MV-4-11 (cell line): ENCODE data around the gene CCDC69.
A peak's percentile ranks its signal among the peaks of the same experiment; 100 is the strongest.

Experiments
- DNase-seq: peaks from one replicate; lab custom pipeline; 2025; lab: John Stamatoyannopoulos, UW

CCDC69 gene

DNA sequence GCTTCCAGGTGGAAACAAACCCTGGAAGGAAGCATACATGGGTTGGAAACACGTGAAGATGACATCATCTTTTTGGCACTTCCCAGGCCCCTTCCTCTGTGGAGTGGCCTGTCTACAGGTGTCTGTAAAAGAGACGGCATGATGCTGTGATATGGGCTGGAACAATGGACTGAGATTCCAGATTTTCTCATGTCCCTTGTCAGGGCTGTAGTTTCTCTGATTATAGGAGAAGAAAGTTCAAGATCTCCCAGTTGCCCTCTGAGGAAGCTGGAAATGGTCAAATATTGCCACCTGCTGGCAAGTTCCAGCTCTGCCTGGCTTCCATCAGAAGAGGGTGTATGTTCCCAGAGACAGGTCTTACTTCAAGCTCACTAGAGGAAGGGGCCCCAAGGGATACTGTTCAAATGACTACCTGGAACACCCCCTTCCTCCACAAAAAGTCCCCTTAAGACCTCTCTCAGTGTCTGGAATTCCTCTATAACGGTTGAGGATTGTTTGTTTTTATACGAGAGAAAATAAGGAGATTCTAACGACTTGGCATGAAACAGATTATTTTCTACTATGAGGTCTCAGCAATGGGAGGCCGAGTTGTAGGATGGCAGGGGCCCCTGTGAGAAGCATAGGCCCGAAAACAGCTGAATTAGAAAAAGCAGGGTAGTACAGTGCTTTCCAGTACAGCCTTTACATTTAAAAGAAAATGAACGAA, 59.1 kb downstream of the CCDC69 start:
- peak; percentile 68 for DNase-seq

DNA sequence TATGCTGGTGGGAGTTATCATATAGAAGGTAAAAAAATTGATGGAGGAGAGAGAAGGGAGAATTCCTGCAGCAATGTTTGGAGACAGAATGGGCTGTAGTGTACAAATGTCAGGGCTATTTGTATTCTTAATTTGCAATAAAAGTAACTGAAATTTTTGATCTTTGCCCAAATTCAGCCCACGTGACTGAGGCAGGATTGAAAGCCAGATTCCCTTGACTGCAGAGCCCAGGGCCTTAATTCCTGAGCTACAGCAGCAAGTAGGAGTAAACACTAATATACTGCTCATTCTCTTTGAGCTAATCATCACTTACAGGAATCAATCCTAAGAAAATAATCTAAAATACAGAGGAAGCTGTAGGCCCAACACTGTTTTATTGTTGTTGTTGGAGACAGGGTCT, 61.1 kb downstream of the CCDC69 start:
- no peak for DNase-seq

DNA sequence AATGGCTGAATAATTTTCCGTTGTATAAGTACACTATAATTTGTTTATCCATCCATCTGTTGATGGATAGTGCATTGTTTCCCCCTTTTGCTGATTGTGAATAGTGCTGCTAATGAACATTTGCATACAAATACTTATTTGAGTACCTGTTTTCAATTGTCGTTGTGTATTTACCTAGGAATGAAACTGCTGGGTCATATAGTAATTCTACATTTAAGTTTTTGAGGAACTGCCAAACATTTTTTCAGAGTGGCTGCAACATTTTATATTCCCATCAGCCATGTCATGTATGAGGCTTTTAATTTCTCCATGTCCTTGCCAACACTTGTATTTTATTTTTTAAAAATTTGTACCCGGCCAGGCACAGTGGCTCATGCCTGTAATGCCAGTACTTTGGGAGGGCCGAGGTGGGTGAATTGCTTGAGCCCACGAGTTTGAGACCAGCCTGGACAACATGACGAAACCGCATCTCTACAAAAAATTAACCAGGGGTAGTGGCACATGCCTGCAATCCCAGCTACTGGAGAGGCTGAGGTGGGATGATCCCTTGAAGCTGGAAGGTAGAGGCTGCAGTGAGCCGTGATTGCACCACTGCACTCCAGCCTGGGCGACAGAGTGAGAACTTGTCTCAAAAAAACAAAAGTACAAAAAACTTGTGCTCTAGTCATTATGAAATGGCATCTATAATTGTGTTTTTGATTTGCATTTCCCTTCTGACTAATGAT, 64.1 kb downstream of the CCDC69 start:
- no peak for DNase-seq

DNA sequence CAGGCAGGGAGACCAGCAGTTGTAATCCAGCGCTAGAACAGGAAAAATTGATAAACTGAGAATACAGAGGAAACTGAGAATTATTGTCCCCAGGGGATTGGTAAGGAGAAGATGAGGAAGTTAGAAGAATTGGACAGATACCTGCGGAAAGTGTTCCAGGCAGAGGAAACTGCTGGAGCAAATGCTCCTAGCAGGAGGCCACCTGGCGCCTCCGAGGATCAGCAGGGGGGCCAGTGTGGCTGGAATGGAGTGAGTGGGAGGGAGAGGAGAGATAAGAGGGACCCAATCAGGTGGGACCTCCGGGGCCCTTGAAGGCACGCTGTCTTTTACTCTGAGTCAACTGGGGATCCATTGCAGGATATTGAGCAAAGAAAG, 65.6 kb downstream of the CCDC69 start:
- no peak for DNase-seq

DNA sequence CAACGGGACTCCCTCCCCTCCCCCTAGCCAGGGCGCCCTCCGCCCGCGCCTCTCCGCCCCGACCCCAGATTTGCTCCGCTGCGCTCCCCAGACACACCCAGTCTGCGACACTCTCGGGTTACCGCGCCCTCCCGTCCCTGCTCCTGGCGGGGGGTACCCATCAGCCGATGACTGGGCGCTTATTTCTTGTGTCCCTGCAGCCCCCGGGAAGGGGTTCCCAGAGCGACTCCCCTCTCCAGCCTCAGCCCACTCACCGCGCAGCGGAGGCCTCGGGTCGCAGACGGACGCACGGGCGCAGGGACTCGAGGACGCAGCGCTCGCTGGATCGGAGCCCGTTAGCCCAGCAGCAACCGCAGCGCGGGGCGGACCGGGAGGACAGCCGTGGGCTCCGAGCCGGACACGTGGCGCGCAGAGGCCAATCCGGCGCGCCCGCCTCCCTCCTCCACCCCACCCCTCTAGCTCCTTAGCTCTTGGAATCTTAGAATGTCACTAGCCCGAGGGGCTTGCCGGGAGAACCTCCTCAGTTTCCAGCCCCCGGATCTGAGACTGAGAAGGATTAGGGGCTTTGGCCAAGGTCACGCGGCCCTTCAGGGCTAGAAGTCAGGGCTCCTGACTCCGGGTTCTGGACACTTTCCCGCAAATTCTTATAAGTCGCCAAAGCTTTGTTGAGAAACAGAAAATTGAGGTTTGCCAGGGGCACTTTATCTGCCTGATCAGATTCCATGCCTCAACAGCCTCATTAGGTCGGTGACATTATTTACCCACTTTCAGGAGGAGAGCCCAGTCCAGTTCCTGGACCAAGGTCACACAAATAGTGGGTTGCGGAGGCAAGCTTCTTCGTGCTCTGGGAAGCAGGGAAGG, 66.2 kb downstream of the CCDC69 start, which contains the start of gene ANXA6:
TSS of gene ANXA6 (minus strand) at position 354 of the 861 bp plus-strand sequence. CDS start 9,878 bp downstream, outside the sequence.
- peak; percentile 54 for DNase-seq

DNA sequence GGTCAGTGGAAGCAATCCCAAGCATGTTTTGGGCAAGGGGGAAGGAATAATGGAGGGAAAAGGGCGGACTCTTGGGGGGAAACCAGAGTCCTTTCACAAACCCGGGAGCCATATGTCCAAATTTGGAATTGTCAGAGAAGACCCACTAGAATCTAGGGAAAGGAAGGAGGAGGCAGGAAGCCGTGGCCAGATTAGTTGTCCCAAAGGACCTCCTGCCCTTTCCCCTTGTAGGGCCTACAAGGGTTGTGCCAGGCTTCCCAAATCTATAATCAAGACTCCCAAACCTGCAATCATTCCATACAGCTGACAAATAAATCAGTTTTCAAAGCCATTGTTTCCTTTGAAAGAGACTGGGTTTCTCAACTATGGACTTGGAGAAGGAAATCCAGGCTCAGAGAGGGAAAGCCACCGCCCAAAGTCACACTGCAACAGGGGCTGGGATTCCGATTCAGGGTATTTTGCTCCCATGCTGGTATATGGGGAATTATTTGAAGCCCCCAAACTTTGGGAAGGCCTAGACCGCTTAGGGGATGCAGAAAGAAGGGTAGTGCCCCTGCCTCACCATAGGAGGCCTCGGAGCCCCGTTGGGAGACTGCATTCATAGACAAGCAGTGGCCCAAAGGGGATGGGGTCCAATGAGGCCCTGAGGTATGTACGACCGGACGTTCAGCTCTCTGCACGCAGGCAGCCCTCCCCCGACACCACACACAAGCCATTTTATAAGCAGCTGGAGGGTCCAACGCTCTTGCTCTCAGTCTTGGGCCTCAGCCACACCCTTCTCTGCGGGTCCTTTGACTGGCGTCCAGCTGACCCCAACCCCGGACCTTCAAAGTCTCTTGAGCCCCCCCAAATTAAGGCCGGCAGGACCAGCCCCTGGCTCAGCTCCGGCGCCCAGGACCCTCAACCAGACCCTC, 67.1 kb downstream of the CCDC69 start:
- no peak for DNase-seq

DNA sequence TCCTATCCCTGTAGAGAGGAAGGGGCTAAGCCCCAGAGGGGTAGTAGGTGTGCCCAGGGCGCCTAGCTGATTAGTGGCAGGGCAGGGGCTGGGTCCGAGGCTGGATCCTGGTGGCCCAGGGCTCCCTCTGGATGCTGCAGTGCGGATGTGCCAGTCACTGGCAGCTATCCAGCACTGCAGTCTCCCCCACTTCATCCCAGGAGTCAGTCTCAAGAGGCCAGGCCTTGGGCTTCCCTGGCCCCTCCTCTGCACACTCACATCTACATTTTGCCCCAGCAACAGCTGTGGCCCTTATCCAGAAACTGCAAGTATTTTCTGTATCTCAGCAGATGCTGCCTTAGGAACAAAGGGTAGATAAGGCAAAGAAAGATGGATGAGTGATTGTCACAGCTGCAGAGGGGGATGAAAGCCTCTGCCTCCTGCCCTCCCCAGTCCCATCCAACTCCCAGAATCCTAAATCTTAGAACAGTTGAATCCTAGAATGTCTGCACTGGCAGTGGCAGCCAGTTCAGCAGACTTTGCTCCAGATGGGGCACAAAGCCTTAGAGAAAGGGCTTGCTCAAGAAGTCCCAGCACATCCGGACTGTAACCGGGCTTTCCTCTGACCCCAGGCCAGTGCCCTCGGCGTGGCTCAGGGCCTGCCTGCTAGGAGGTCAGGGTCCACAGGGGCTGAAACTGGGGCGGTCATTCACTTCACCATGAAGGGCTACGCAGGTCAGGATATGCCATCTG, 68.0 kb downstream of the CCDC69 start:
- no peak for DNase-seq

DNA sequence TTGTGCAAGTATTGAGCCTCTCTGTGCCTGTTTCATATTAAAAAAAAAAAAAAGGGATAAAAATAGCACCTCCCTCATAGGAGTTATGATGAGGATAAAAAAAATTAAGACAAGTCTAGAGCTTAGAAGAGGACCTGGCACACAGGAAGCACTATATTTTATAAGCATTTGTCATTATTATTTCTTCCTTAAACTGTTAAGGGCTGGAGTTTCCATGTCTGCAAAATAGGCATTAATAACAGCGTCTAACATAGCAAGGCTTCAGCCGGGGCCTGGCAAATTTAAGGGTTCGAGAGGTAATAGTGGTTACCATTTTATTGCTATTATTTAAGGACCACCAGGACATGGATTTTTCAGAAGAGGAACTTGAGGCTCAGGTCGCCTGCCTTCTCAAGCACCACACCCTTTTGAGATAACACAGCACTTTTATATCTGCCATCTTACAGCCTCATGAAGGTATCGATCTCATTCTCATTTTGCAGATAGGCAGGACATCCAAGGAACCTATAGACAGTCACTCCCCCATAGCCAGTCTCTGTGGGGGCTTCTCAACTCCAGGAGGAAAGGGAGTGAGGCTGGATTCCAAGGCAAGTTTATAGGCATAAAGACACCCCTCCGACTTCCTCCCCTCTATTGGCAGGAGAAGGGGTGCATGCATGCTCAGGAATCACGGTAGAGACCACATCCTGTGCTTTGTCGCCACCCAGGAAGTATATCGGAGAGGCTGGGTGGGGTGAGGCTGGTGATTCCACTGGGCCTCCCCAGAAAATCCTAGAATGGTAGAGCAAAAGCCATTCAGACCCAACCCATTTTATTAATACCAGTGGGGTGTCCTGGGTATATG, 68.7 kb downstream of the CCDC69 start:
- peak; percentile 24 for DNase-seq

DNA sequence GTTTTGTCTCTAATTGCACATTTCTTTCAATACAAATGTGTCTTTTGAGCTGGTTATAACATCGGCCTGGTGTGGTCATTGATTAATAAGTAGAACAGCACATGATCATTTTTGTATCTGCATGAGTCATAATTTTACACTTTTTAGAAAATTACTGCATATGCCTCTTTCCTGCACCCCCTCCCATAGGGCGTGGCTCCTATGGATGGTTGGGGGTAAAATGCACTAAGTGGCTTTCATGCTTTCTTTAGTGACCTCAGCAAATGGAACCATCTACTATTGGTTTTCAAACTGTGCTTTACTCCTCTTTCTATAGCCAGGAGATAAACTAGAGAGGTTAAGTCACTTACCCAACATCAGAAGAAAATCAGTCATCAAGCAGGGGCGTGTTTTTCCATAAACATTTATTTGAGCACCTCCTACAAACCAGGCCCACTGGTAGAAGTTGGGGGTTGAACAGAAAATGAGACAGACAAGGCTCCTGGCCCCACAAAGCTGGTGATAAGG, 70.1 kb downstream of the CCDC69 start:
- DNase-seq: no peak

DNA sequence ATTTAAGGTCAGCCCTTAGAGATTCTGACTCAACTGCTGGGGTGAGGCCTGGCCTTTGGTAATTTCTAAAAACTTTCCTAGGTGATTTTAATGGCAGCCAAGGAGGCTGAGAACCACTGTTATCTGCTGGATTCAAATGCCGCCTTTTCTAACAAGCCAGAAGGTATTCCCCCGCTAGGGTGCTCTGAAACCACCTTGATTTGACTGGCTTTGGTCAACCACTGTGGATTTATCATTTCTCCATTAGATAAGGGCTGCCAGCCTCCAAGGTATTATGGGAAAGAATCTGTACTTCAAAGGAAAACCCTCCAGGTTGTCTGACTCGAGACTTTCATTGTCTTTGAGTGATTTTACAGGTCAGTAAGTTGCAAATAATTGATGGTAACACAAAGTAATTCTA, 70.6 kb downstream of the CCDC69 start:
- DNase-seq: no peak

DNA sequence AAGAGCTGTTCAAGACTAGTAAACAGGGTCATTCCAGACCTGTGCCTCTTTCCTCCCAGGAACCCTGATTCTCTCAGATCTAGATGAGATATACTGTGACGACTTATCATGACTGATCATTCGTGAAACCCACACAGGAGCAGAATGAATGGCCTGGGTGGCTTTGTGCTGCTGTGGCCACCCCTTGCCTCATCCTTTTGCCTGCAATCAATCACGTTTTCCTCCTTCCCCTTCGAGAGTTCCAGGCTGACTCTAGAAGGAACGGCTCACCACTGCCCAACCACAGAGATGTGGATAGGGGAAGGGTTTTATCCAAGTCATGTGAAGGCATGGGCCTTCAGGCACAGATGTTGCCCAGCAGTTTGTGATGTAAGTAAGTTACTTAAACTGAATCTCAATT, 72.1 kb downstream of the CCDC69 start:
- DNase-seq: peak; percentile 99

DNA sequence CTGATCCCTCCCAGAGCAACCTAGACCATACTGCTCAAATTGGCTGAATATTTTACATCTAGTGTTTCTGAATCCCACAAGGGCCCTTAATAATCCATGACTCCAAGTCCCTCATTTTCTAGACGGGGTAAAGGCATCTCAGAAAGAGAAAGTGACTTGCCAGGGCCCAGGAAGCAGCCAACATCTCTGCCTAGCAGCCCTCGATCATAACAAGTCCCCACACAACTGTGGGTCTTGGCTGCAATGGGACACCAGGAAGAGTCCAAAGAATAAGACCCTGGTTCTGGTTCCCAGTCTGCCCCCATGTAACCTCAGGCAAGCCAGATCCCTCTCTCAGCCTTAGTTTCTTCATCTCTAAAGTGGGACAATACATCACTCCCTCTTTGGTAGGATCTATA, 72.6 kb downstream of the CCDC69 start:
- DNase-seq: no peak

DNA sequence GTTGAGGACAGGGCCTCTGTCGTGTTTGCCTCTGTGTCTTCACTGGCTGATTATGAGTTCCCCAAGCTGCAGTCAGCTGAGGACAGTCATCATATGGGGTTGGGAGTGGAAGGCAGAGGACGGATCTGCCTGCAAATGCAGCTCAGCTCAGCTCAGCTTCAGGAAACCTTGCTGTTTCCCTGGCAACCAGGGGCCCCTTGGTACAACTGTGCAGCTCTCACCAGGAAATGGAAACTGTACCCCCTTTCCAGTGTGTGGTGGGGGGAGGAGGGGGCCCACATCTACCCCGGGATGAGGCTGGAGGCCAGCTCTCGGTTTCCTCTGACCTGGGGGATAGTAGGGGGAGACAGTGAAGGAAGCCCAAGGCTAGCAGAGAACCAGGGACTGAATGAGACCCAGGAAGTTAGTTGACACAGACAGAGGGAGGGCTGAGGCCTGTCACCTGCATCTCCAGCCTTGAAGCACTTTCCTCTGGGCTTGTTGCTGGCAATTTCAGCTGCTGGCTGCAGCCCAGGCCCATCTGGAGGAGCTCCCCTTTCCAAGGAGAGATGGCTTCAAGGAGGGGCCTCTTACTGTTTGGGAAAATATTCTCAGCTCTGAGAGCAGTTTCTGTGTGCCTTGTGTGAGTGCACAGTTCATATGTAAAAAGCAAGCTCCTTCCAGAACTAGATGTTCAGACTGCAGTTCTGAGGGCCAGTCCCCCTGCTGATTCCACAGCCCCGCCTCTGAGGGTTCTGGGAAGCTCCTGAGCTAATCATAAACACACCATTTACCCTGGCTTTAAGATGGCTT, 73.2 kb downstream of the CCDC69 start:
- peak; percentile 68 for DNase-seq

DNA sequence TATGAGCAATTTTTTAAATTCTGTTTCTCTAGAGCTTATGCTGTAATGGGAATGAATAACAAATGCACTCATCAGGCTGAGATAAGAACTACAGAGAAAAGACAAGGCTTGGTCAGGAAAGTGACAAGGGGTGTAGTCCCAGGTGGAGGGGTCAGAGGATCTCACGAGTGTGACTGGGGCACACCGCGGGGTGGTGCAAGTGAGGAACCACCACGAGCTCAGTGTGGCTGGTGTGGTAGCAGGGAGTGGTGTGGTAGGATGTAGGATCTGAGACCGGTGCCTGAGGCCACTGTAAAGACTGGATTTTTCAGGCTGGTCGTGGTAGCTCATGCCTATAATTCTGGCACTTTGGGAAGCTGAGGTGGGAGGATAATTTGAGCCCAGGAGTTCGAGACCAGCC, 75.3 kb downstream of the CCDC69 start:
- no peak for DNase-seq

DNA sequence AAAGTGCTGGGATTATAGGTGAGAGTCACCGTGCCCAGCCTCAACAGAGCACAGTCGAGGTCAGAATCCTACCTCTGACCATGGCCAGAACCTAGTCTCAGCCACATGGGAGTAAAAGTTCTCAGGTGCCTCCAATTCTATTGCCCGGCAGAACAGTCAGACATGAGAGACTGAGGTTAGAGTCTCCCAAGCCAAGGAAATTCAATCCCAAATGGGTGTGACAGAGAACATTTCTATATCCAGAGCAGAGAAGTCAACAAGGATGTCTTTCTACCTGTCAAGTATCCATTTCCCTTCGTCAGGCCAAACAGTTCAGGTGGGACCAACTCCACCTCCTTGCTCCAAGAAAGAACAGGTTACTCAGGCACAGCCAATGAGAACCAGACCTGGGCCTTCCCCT, 76.9 kb downstream of the CCDC69 start:
- DNase-seq: no peak

DNA sequence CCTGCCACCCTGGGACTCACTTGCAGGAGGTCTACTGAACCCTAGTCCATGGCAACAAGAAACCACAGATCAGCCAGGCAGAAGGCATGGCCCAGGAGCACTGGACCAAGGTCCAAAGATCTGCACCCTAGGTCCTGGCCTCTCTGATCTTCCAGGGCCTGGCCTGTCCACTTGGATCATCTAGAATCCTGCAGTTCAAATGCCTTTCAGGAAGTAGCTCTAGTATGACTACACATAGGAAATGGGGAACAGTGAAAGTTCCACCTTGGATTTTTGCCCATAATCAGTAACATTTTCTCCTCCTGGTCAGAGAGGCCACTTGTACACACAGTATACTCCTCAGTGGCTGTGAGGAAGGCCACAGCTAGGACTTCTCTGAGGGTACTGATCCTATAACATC, 77.8 kb downstream of the CCDC69 start:
- DNase-seq: no peak

DNA sequence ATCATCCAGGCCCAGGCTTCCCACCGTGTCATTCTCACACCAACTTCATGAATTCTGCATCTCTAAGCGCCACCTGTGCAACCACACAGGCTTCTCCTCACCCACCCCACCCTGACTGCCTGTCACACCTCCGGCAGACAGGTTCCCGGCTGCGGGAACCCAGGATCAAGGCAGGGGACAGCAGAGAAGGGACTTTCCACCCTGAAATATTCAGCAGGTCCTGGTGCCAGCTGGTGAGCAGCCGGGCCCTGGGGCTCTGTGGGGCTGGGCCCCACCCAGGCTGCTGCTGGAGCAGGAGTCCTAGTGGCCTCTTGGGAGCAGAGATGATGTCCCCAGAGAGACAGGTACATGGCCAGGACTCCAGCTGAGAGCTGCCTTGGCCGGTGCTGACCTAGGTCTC, 79.0 kb downstream of the CCDC69 start:
- no peak for DNase-seq

DNA sequence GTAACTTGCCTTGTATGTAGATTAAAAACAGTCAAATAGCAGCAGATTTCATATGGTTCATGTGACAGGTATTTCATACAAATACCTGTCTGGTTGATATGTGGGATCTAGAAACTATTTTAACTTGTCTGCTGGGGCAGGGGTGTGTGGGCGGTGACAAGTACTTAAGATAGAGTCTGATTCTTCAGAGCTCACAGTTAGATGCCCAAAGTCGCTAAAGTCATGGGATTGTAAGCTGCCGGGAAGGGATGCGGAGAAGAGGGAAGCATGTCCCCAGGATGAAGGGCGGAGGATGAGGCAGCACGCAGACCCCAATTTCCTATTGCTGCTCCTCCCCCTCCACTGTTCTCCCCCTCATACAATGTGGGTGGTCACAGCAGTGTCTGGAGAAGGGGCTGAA, 79.6 kb downstream of the CCDC69 start:
- DNase-seq: no peak

DNA sequence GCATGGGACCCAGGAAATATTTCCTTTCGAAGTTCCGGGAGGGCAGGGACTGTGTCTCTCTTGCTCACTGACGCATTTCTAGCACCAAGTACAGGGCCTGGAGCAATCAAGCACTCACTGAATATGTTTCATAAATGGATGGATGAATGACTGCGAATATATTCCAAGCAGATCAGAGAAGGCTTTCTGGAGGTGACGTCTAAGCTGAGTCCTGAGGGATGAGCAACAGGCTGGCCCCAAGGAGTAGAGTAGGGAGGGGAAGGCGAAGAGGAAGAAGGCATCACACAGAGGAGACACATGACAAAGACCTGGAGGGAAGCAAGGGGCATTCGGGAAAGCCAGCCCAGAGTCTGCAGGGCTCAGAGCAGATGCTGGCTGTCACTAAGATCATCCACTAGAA, 80.2 kb downstream of the CCDC69 start:
- no peak for DNase-seq
